Epithelial cell of prostate (primary cell): Measurements from ENCODE around the gene SKI.

ENCODE experiments used
- DNase-seq: peaks from one replicate; pipeline ENCODE4 v3.0.0-alpha.2; 2011; ENCODE audit warnings: low read depth, low spot score
- H3K27ac ChIP-seq: fragments of 450-650 bp; 2 replicates; pipeline ENCODE4 v1.5.1; 2017; ENCODE audit warnings: mild to moderate bottlenecking

SKI gene

GRCh38 chr1:2228694-2229036, 546 bp downstream of the SKI start:
- DNase-seq, result no peak
- H3K27ac ChIP-seq, result peak overlapping the region; percentile 72

GRCh38 chr1:2229037-2229864, 1.1 kb downstream of the SKI start:
- peak overlapping the region; percentile 72 for H3K27ac ChIP-seq
- DNase-seq, result no peak

GRCh38 chr1:2229911-2230731, 2.0 kb downstream of the SKI start:
- DNase-seq, result no peak
- peak overlapping the region; percentile 72 for H3K27ac ChIP-seq

- peak overlapping the region; percentile 72 for H3K27ac ChIP-seq
- no peak for DNase-seq
Measured at GRCh38 chr1:2230781-2231531, 2.8 kb downstream of the SKI start.

- no peak for DNase-seq
- peak overlapping the region; percentile 72 for H3K27ac ChIP-seq
Measured at GRCh38 chr1:2231532-2232254, 3.6 kb downstream of the SKI start.

GRCh38 chr1:2232255-2232915, 4.3 kb downstream of the SKI start:
- H3K27ac ChIP-seq, result peak overlapping the region; percentile 72
- no peak for DNase-seq

GRCh38 chr1:2232916-2233438, 4.9 kb downstream of the SKI start:
- no peak for DNase-seq
- H3K27ac ChIP-seq, result peak overlapping the region; percentile 72

- no peak for DNase-seq
- peak overlapping the region; percentile 88 for H3K27ac ChIP-seq
Measured at GRCh38 chr1:2233468-2233867, 5.3 kb downstream of the SKI start.

GRCh38 chr1:2233997-2234761, 6.1 kb downstream of the SKI start:
- peak overlapping the region; percentile 88 for H3K27ac ChIP-seq
- no peak for DNase-seq

- peak overlapping the region; percentile 88 for H3K27ac ChIP-seq
- no peak for DNase-seq
Measured at GRCh38 chr1:2234762-2235113, 6.6 kb downstream of the SKI start.

GRCh38 chr1:2235300-2235998, 7.3 kb downstream of the SKI start:
- DNase-seq, result no peak
- H3K27ac ChIP-seq, result peak overlapping the region; percentile 88

- no peak overlapping the region for H3K27ac ChIP-seq
- DNase-seq, result no peak
Measured at GRCh38 chr1:2236695-2237677, 8.9 kb downstream of the SKI start.

- no peak overlapping the region for H3K27ac ChIP-seq
- no peak for DNase-seq
Measured at GRCh38 chr1:2237773-2238172, 9.7 kb downstream of the SKI start.

- no peak overlapping the region for H3K27ac ChIP-seq
- DNase-seq, result no peak
Measured at GRCh38 chr1:2238361-2239012, 10.4 kb downstream of the SKI start.

- DNase-seq, result no peak
- H3K27ac ChIP-seq, result no peak overlapping the region
Measured at GRCh38 chr1:2239013-2239370, 10.9 kb downstream of the SKI start.

GRCh38 chr1:2239384-2239985, 11.4 kb downstream of the SKI start:
- no peak overlapping the region for H3K27ac ChIP-seq
- no peak for DNase-seq
